HG02798 (cell line): ENCODE results near the gene KREMEN2.
A peak's percentile ranks its signal among the peaks of the same experiment; 100 is the strongest.
"Not testable (repeated sequence)": the region's sequence is repeated elsewhere in the genome, so short reads cannot be mapped to it uniquely, and the experiment has no call there.

Experiments used
- ATAC-seq: cut with Tn5 transposase; IDR thresholded peaks from one replicate; pipeline ENCODE4 v1.9.1; 2021; ENCODE audit warnings: mild to moderate bottlenecking; ENCODE audit not compliant: unreplicated experiment, poor library complexity

The KREMEN2 gene

GRCh38 chr16:2963723-2964474, at the start of gene KREMEN2:
Gene KREMEN2 (plus strand): TSS chr16:2964275. CDS start chr16:2964521, 246 bp downstream.
- no peak for ATAC-seq

- ATAC-seq, result no peak
These were observed 48.7 kb upstream of the KREMEN2 start for GRCh38 chr16:2915196-2915929.

- no peak for ATAC-seq
These were observed 44.4 kb upstream of the KREMEN2 start for GRCh38 chr16:2919511-2920255.

GRCh38 chr16:2923481-2923880, 40.6 kb upstream of the KREMEN2 start:
- ATAC-seq, result no peak

- no peak for ATAC-seq
These were observed 38.9 kb upstream of the KREMEN2 start for GRCh38 chr16:2924901-2925755.

- ATAC-seq, result no peak
These were observed 38.0 kb upstream of the KREMEN2 start for GRCh38 chr16:2925951-2926649.

GRCh38 chr16:2926650-2926999, 37.5 kb upstream of the KREMEN2 start:
- no peak for ATAC-seq

- ATAC-seq, result peak; percentile 71
These were observed 36.9 kb upstream of the KREMEN2 start for GRCh38 chr16:2927010-2927646.

- not testable (repeated sequence) for ATAC-seq
These were observed 35.9 kb upstream of the KREMEN2 start for GRCh38 chr16:2928151-2928550.

- no peak for ATAC-seq
These were observed 35.3 kb upstream of the KREMEN2 start for GRCh38 chr16:2928796-2929195.

- ATAC-seq, result no peak
These were observed 34.4 kb upstream of the KREMEN2 start for GRCh38 chr16:2929693-2930092.

- no peak for ATAC-seq
These were observed 33.8 kb upstream of the KREMEN2 start for GRCh38 chr16:2930236-2930635.

GRCh38 chr16:2931231-2931914, 32.7 kb upstream of the KREMEN2 start:
- ATAC-seq, result not testable (repeated sequence)

GRCh38 chr16:2933136-2933535, 30.9 kb upstream of the KREMEN2 start:
- no peak for ATAC-seq

GRCh38 chr16:2933701-2934100, 30.4 kb upstream of the KREMEN2 start:
- ATAC-seq, result no peak

GRCh38 chr16:2934450-2934849, 29.6 kb upstream of the KREMEN2 start:
- ATAC-seq, result no peak

GRCh38 chr16:2936436-2937011, 27.6 kb upstream of the KREMEN2 start:
- no peak for ATAC-seq

GRCh38 chr16:2937170-2937569, 26.9 kb upstream of the KREMEN2 start:
- ATAC-seq, result no peak
